ENCODE measurements around the gene IL1RAPL1. TPM values are rescaled to one million over a fixed set of nuclear protein-coding genes. Genes with fewer than 3 reads are reported as not detected.

IL1RAPL1 gene
- total RNA-seq, 4 donors from 2014 or later: 0.24 to 6.2 TPM; not detected in 2

- intact Hi-C loops (cut with DNase I; ENCODE audit: low total_unique reads): no loop called here
- no peak for DNase-seq
- no peak overlapping the region for H3K27ac ChIP-seq
These were observed 131.2 kb downstream of the IL1RAPL1 start for GRCh38 chrX:28718450-28718849.

GRCh38 chrX:28719620-28720019 lies 132.4 kb downstream of the IL1RAPL1 start:
- Histone ChIP-seq H3K36me3 (no peaks in the 10 kb centered on the region), H3K4me3 (no peak overlapping the region), H3K9me3 (no peaks in the 10 kb centered on the region), H3K27ac (no peak overlapping the region), H3K4me1 (no peaks in the 10 kb centered on the region), H3K27me3 (no peaks in the 10 kb centered on the region)
- TF ChIP-seq POLR2A (IDR thresholded peaks at IDR 0.05): no peak
- no peak for TF ChIP-seq CTCF (IDR thresholded peaks at IDR 0.05)
- intact Hi-C loops (cut with DNase I; ENCODE audit: low total_unique reads): no loop called here
- no peak for DNase-seq

More at GRCh38 chrX:28718450-28718849, 131.2 kb downstream of the IL1RAPL1 start:
- Histone ChIP-seq H3K27me3 (no peaks in the 10 kb centered on the region), H3K4me1 (no peaks in the 10 kb centered on the region), H3K36me3 (no peaks in the 10 kb centered on the region), H3K9me3 (no peaks in the 10 kb centered on the region), H3K4me3 (no peak overlapping the region)
- no peak for TF ChIP-seq CTCF (IDR thresholded peaks at IDR 0.05)
- TF ChIP-seq POLR2A (IDR thresholded peaks at IDR 0.05): no peak

GRCh38 chrX:28752330-28752729 lies 165.1 kb downstream of the IL1RAPL1 start:
- Histone ChIP-seq H3K27me3 (no peaks in the 10 kb centered on the region), H3K36me3 (no peaks in the 10 kb centered on the region), H3K9me3 (no peaks in the 10 kb centered on the region), H3K4me1 (no peaks in the 10 kb centered on the region), H3K4me3 (no peak overlapping the region), H3K27ac (no peak overlapping the region)
- TF ChIP-seq CTCF (IDR thresholded peaks at IDR 0.05): no peak
- no peak for DNase-seq
- intact Hi-C loops (cut with DNase I; ENCODE audit: low total_unique reads): no loop called here

GRCh38 chrX:28756175-28756574 lies 168.9 kb downstream of the IL1RAPL1 start:
- H3K4me3 ChIP-seq: no peak overlapping the region
- no peak overlapping the region for H3K27ac ChIP-seq
- H3K27me3 ChIP-seq: no peaks in the 10 kb centered on the region
- DNase-seq: no peak
- no peaks in the 10 kb centered on the region for H3K36me3 ChIP-seq
- H3K9me3 ChIP-seq: no peaks in the 10 kb centered on the region
- intact Hi-C loops (cut with DNase I; ENCODE audit: low total_unique reads): no loop called here
- no peaks in the 10 kb centered on the region for H3K4me1 ChIP-seq
- TF ChIP-seq CTCF (IDR thresholded peaks at IDR 0.05): no peak
- no peak for TF ChIP-seq POLR2A (IDR thresholded peaks at IDR 0.05)

GRCh38 chrX:28756647-28757046 lies 169.4 kb downstream of the IL1RAPL1 start:
- Histone ChIP-seq H3K27me3 (no peaks in the 10 kb centered on the region), H3K4me1 (no peaks in the 10 kb centered on the region), H3K9me3 (no peaks in the 10 kb centered on the region), H3K36me3 (no peaks in the 10 kb centered on the region), H3K27ac (no peak overlapping the region), H3K4me3 (no peak overlapping the region)
- TF ChIP-seq CTCF (IDR thresholded peaks at IDR 0.05): no peak
- no peak for DNase-seq
- intact Hi-C loops (cut with DNase I; ENCODE audit: low total_unique reads): no loop called here
